Activated CD4-positive, alpha-beta T cell treated with anti-CD3 and anti-CD28 coated beads, Interleukin-2, amount 50 U/mL, for 16 hours (primary cell): ENCODE data around the gene DEFB129.
A peak's percentile ranks its signal among the peaks of the same experiment; 100 is the strongest.
"Not testable (repeated sequence)": the region's sequence is repeated elsewhere in the genome, so short reads cannot be mapped to it uniquely, and the experiment has no call there.

Experiments
- DNase-seq: peaks from one replicate; pipeline ENCODE4 v3.0.0-alpha.2; 2020

DEFB129 gene

DNA sequence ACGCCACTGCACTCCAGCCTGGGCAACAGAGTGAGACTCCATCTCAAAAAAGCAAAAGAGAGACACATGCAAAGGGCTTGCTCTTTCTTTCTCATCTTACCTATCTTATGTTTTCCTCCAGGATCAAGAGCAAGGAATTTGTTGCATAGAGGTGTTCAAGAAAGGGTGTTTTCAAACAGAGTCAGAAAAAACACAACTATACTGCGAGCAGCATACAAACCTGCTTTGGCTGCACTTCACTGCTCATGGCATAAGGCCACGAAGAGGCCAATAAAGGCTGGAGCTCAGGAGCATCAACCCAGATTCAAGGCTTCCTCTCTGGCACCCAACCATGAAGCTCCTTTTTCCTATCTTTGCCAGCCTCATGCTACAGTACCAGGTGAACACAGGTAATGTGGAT is at the start of gene DEFB129:
TSS of gene DEFB129 (plus strand) at position 301 of the 400 bp plus-strand sequence. CDS start at position 332, 31 bp downstream.
- no peak for DNase-seq

DNA sequence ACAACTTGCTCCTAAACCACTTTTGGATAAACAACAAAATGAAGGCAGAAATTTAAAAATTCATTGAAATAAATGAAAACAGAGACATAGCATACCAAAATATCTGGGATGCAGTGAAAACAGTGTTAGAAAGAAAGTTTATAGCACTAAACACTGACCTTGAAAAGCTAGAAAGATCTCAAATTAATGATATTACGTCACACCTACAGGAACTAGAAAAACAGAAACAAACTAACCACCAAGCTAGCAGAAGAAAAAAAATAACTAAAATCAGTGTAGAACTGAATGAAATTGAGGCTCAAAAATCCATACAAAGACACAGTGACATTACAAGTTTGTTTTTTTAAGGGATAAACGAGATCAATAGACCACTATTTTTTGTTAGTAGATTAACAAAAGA is 42.8 kb upstream of the DEFB129 start:
- no peak for DNase-seq

DNA sequence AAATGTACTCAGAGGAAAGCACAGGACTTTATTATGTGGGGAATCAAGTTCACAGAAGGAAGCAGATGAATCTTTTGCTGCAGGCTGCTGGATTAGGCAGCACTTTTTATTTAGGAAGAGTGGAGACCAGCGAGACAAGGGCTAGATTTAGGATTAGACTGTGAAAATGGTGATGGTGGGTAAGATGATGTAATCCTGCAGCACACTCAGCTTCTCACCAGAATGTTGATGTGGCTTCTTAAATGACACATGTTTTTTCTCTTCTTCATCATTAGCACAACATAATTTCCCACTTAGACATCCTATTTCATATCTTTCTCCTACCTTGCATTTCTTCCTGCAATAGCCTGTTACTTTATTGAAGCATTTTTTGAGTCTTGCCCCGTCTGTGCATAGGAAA is 39.3 kb upstream of the DEFB129 start:
- no peak for DNase-seq

DNA sequence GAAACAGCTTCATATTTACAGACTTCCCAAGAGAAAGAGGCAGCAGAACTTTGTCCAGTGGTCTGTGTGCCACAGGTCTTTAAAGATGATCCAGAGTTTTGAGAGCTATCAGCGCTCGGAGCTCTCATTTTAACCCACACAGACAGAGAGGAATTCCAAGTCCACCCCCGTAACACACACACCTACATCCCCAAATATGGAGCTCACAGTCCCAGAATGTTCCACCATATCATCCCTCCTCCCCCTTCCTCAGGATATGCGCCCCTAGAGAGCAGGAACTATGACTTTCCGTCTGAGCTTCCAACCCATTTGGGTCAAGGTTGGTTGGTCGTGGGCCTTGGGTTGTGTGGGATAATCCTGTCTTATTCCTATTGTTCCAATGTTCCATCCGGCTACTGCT is 37.4 kb upstream of the DEFB129 start, which contains the start of gene DEFB128:
TSS of gene DEFB128 (minus strand) at position 101 of the 400 bp plus-strand sequence. CDS start at position 13, 88 bp downstream.
- no peak for DNase-seq

DNA sequence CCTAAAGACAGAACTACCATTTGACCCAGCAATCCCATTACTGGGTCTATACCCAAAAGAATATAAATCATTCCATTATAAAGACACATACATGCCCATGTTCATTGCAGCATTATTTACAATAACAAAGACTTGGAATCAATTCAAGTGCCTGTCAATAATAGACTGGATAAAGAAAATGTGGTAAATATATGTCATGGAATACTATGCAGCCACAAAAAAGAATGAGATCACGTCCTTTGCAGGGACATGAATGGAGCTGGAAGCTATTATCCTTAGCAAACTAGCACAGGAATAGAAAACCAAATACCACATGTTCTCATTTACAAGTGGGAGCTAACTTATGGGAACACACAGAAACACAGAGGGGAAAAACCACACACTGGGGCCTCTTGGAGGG is 28.8 kb upstream of the DEFB129 start:
- no peak for DNase-seq

- DNase-seq: no peak
Observed at GRCh38 chr20:199996-200395, 27.1 kb upstream of the DEFB129 start.

DNA sequence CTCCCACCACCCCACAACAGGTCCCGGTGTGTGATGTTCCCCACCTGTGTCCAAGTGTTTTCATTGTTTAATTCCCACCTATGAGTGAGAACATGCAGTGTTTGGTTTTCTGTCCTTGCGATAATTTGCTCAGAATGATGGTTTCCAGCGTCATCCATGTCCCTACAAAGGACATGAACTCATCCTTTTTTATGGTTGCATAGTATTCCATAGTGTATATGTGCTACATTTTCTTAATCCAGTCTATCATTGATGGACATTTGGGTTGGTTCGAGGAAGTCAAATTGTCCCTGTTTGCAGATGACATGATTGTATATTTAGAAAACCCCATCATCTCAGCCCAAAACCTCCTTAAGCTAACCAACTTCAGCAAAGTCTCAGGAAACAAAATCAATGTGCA is 23.4 kb upstream of the DEFB129 start:
- not testable (repeated sequence) for DNase-seq

GRCh38 chr20:208942-209566 is 18.0 kb upstream of the DEFB129 start:
- DNase-seq: peak; percentile 55

- DNase-seq: no peak
Observed at GRCh38 chr20:210809-211502, 16.1 kb upstream of the DEFB129 start.

- DNase-seq: no peak
Observed at GRCh38 chr20:214383-214782, 12.7 kb upstream of the DEFB129 start.

DNA sequence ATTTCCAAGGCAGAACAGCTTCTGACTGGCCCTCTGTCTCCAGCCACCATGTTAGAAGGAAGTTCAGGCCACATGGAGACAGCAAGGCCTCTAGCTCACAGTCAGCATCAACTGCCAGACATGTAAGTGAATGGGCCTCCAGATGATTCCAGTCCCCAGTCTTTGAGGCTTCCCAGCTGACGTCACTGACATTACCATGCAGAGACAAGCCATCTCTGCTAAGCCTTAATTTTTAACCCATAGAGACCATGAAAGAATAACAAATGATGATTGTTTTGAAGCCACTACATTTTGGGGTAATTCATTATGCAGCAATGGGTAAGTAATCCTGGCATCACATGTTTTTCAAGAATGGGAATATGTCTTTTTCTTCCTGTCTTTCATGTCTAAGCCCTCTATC is 11.3 kb upstream of the DEFB129 start:
- no peak for DNase-seq

DNA sequence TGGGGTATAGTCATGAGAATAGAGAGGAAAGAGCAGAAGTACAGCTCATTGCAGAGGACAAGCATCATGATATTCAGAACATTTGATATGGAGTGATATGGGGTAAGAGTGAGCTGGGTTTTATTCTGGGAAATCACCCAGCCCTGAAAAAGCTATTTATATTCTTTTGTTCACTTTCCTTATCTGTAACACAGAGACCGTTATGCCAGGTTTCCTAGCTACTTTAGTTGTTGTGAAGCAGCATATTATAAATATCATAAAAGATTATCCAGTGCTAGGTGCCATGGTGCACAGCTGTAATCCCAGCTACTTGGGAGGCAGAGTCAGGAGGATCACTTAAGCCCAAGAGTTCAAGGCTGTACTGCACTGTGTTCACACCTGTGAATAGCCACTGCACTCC is 9.8 kb upstream of the DEFB129 start:
- no peak for DNase-seq

DNA sequence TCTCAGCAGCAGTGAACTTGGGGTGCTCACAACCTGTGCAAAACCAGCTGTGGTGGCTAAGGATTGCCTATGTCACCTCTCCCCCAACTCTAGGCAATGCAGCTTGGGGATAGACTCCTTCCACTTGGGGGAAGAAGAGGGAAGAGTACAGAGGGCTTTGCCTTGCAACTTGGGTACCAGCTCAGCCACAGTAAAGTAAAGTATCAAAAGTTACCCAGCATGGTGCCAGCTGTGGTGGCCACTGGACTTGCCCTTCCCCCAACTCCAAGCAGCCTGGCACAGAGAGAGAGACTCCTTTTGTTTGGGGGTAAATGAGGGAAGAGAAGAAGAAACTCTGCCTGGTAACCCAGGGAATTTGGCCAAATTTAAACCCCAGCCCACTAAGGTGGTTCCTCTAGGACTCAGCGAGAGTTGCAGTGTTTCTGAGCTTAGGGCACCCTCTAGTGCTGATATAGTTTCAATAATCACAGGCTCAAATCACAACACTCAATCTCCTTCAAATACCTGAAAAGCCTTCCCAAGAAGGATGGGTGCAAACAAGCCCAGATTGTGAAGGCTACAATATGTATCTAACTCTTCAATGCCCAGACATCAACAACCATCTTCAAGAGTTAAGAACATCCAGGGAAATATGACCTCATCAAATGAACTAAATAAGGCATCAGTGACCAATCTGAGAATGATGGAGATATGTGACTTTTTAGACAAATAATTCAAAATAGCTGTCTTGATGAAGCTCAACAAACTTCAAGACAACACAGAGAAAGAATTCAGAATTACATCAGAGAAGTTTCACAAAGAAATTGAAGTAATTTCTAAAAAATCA is 7.6 kb upstream of the DEFB129 start:
- DNase-seq: peak; percentile 6

DNA sequence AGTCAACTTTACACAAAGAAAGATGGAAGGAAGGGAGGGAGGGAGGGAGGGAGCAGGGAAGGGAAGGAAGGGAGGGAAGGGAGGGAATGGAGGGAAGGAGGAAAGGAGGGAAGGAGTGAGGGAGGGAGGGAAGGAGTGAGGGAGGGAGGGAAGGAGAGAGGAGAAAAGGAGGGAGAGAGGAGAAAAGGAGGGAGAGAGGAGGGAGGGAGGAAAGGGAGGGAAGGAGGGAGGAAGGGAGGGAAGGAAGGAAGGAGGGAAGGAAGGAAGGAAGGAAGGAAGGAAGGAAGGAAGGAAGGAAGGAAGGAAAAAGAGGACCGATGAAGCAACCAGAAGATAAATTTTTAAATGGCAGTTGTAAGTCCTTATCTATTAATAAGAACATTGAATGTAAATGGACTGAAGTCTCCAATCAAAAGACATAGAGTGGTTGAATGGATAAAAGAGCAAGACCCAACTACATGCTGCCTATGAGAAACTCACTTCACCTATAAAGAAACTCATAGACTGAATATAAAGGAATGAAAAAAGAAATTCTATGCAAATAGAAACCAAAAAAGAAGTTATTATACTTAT is 5.7 kb upstream of the DEFB129 start:
- DNase-seq: no peak

DNA sequence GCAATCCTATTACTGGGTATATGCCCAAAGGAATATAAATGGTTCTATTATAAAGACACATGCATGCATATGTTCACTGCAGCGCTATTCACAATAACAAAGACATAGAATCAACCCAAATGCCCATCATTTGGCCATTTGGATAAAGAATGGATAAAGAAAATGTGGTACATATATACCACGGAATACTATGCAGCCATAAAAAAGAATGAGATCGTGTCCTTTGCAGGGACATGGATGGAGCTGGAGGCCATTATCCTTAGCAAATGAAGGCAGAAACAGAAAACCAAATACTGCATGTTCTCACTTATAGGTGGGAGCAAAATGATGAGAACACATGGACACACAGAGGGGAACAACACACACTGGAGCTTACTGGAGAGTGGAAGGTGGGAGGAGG is 1.2 kb upstream of the DEFB129 start:
- DNase-seq: not testable (repeated sequence)

DNA sequence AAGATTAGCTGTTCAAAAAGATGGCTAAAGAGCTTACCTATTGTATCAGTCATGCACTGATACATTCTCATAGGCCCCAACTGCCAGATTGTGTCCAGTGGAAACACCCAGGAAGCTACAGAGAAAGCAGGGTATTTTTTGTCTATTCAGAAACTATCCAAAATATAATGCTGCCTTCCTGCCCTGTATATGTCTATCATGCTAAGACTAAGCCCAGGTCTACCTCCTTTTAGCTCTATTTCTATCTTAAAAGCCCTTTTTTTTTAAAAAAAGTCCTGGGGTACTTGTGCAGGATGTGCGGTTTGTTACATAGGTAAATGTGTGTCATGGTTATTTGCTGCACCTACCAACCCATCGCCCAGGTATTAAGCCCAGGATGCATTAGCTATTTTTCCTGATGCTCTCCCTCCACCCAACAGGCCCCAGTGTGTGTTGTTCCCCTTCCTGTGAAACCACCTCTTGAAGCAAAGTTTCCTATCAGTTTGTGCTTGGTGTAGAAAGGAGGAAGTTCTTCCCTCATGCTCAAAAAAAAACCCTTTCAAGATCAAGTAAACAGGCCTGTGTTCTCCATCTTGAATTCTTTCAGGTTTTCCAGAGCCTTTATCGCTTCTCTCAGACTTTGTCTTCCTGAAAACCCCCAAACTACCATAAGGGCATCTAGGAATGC is 514 bp downstream of the DEFB129 start:
- DNase-seq: no peak

GRCh38 chr20:235891-236290 is 8.8 kb downstream of the DEFB129 start:
- no peak for DNase-seq

DNA sequence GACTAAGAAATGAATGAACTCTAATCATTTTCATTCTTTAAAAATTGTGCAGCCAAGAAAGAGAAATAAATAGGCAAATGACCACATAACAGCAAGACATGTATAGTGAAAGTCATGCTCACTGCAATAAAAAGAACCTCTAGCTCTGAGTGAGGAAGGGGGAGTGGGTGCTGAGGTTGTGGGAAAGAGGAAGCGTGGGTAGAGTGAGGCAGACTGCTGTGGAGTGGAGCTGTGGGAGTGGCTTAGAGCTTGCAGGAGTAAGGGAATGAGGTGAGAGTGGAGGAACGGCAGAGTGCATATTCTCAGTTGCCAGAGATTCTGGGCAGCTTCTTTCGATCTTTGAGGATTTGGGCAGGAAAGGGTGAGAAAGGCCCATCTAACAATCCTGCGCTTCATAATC is 10.4 kb downstream of the DEFB129 start:
- peak; percentile 43 for DNase-seq

GRCh38 chr20:237929-238328 is 10.9 kb downstream of the DEFB129 start:
- peak; percentile 58 for DNase-seq

- no peak for DNase-seq
Observed at GRCh38 chr20:242905-243304, 15.8 kb downstream of the DEFB129 start.

GRCh38 chr20:251354-251753 is 24.3 kb downstream of the DEFB129 start:
- DNase-seq: no peak

- no peak for DNase-seq
Observed at GRCh38 chr20:252801-253200, 25.7 kb downstream of the DEFB129 start.

GRCh38 chr20:253447-253846 is 26.4 kb downstream of the DEFB129 start:
- DNase-seq: not testable (repeated sequence)
